NCI-H460 (cell line): Measurements from ENCODE around the gene ARMS2. TPM values are rescaled to one million over a fixed set of nuclear protein-coding genes. Genes with fewer than 3 reads are reported as not detected.

Experiments used
- small RNA-seq, 2 experiments: library from RNA; depleted of rRNA; stranded (forward); fragments of <200 nt; gene quantifications; one replicate each; pipeline ENCODE3, GENCODE V24; 2014
- total RNA-seq: library from RNA; depleted of rRNA; stranded (reverse); fragments of >200 nt; shearing (Covaris generic); gene quantifications from 2 replicates; pipeline ENCODE4 v1.2.3, GENCODE V29; 2014; rRNA removed

ARMS2 gene
- total RNA-seq, 1 experiment from 2014 or later: not detected

Small RNA genes lying within 50 kb of the gene (small RNA-seq; reads per million reads assigned to genes)
- 0 reads per million in 2 experiments for gene MIR3941

Other genes with a start within 250 kb of the ARMS2 start
- gene BTBD16, start 183.4 kb upstream of the ARMS2 start, total RNA-seq: 0.43 and 0.45 TPM in 2 replicates
- 19.6 and 24.2 TPM in 2 replicates for gene PLEKHA1, start 79.9 kb upstream of the ARMS2 start, total RNA-seq
- 40.7 and 42.5 TPM in 2 replicates for gene HTRA1, start 6.9 kb downstream of the ARMS2 start, total RNA-seq
- gene DMBT1, start 106.1 kb downstream of the ARMS2 start, total RNA-seq: 0.02 TPM in 1 of 2 replicates, not detected in the other
- gene C10orf120, start 245.2 kb downstream of the ARMS2 start, total RNA-seq: not detected in 2 replicates